ENCODE measurements around the gene RNF14. TPM values are rescaled to one million over a fixed set of nuclear protein-coding genes. Genes with fewer than 3 reads are reported as not detected.
A peak's percentile ranks its signal among the peaks of the same experiment; 100 is the strongest.

RNF14 gene
- total and polyA plus RNA-seq, 9 of the 15 experiments (the other 6 are each of a cell fraction or from before 2014, with no cell fraction given) = 36.3 to 140 (median 75.1) TPM

DNA sequence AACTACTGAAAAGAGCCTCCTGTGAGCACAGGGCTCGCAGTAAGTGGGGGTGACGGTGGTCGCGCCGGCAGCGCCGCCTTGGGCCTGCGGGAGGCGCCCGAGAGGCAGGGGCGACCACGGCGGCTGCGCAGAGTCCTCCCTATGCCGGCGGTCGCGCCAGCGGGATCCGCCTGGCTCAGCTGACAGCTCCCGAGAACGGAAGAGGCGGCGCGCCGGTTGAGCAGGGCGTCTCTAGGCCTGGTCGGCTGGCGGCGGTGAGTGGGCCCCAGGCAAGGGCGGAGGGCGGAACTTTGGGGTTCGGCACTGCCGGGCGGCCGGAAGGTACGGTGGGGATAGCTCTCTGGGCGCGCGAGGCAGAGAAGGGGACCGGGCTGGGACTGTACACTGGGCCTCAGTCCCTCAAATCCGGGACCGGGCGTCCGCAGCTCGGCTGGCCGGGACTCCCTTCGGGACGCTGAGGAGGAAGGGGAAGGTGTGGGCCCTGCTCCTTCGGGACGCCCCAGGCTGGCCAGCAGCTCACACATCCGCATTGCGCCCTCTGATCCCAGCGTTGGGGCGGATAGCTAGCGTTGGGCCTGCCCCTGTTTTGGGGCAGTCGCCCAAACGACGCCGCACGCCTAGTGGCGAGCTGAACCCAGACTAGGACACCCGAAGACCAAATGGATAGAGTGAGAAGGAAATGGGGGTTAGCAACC, at the start of gene RNF14 (continued):
- TF ChIP-seq JUND (IDR thresholded peaks at IDR 0.05; ENCODE audit: borderline replicate concordance, low read depth, low read length) (no peak), JUND (tag; IDR thresholded peaks at IDR 0.05; ENCODE audit: borderline replicate concordance, low read depth, low read length) (no peak), ZNF695 (CRISPR knock-in tag; IDR thresholded peaks at IDR 0.05) (peak; percentile 43; the same call in 1 of the 2 replicates), MAFK (IDR thresholded peaks at IDR 0.05; ENCODE audit: low read length) (no peak), KDM2B (CRISPR knock-in tag; IDR thresholded peaks at IDR 0.05) (0 out of 2 replicates have a peak, but pooled peaks have one; percentile 34), PML (IDR thresholded peaks at IDR 0.05; ENCODE audit: low read length) (no peak; the same call in none of the 2 replicates), ADNP (tag; IDR thresholded peaks at IDR 0.05) (no peak), ZBTB8A (IDR thresholded peaks at IDR 0.05; ENCODE audit: partially characterized antibody) (no peak), COPS2 (conservative IDR thresholded peaks at IDR 0.05) (no peak), FOS (IDR thresholded peaks at IDR 0.05; ENCODE audit: extremely low read depth, insufficient read length) (no peak), ZNF785 (CRISPR knock-in tag; IDR thresholded peaks at IDR 0.05) (no peak), MIER1 (IDR thresholded peaks at IDR 0.05; ENCODE audit: low read depth) (no peak), ZNF253 (CRISPR knock-in tag; conservative IDR thresholded peaks at IDR 0.05) (no peak), PCBP2 (IDR thresholded peaks at IDR 0.05; ENCODE audit: low read depth, low read length, poor library complexity, severe bottlenecking) (no peak), BHLHE40 (IDR thresholded peaks at IDR 0.05; ENCODE audit: low read length) (peak; percentile 15; the same call in 1 of the 2 replicates), HEY1 (CRISPR knock-in tag; IDR thresholded peaks at IDR 0.05; ENCODE audit: borderline replicate concordance) (0 out of 2 replicates have a peak, but pooled peaks have one; percentile 72), CXXC5 (CRISPR knock-in tag; IDR thresholded peaks at IDR 0.05) (peak; percentile 84), ZNF778 (CRISPR knock-in tag; IDR thresholded peaks at IDR 0.05) (no peak), CUX1 (CRISPR knock-in tag; IDR thresholded peaks at IDR 0.05) (no peak), SMARCE1 (IDR thresholded peaks at IDR 0.05) (0 out of 2 replicates have a peak, but pooled peaks have one; percentile 16), ZNF589 (CRISPR knock-in tag; IDR thresholded peaks at IDR 0.05; ENCODE audit: low read depth) (0 out of 2 replicates have a peak, but pooled peaks have one; percentile 59)
- TF ChIP-seq, protein P1, sequence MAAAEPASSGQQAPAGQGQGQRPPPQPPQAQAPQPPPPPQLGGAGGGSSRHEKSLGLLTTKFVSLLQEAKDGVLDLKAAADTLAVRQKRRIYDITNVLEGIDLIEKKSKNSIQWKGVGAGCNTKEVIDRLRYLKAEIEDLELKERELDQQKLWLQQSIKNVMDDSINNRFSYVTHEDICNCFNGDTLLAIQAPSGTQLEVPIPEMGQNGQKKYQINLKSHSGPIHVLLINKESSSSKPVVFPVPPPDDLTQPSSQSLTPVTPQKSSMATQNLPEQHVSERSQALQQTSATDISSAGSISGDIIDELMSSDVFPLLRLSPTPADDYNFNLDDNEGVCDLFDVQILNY (CRISPR knock-in tag; IDR thresholded peaks at IDR 0.05) = 0 out of 2 replicates have a peak, but pooled peaks have one; percentile 45

Measured in K562 (cell line).